HG02798 (cell line): ENCODE results near the gene CEP41.
"Not testable (repeated sequence)": the region's sequence is repeated elsewhere in the genome, so short reads cannot be mapped to it uniquely, and the experiment has no call there.

ENCODE experiments used
- ATAC-seq: cut with Tn5 transposase; IDR thresholded peaks from one replicate; pipeline ENCODE4 v1.9.1; 2021; ENCODE audit warnings: mild to moderate bottlenecking; ENCODE audit not compliant: unreplicated experiment, poor library complexity

The CEP41 gene

GRCh38 chr7:130463553-130464434 is 23.0 kb upstream of the CEP41 start:
- ATAC-seq: no peak

GRCh38 chr7:130461272-130461671 is 20.5 kb upstream of the CEP41 start:
- ATAC-seq: no peak

- no peak for ATAC-seq
Measured at GRCh38 chr7:130458257-130458656, 17.4 kb upstream of the CEP41 start.

GRCh38 chr7:130454959-130455358 is 14.1 kb upstream of the CEP41 start:
- no peak for ATAC-seq

GRCh38 chr7:130452951-130453350 is 12.1 kb upstream of the CEP41 start:
- no peak for ATAC-seq

GRCh38 chr7:130451344-130451743 is 10.5 kb upstream of the CEP41 start:
- ATAC-seq: not testable (repeated sequence)

- no peak for ATAC-seq
Measured at GRCh38 chr7:130446259-130446658, 5.4 kb upstream of the CEP41 start.

- ATAC-seq: no peak
Measured at GRCh38 chr7:130444751-130445407, 4.1 kb upstream of the CEP41 start.

- ATAC-seq: no peak
Measured at GRCh38 chr7:130444234-130444633, 3.4 kb upstream of the CEP41 start.

GRCh38 chr7:130442601-130443000 is 1.8 kb upstream of the CEP41 start:
- no peak for ATAC-seq

- no peak for ATAC-seq
Measured at GRCh38 chr7:130441408-130441869, 623 bp upstream of the CEP41 start.

- no peak for ATAC-seq
Measured at GRCh38 chr7:130436253-130436652, 4.6 kb downstream of the CEP41 start.

GRCh38 chr7:130435311-130435854 is 5.4 kb downstream of the CEP41 start:
- no peak for ATAC-seq

- ATAC-seq: no peak
Measured at GRCh38 chr7:130433301-130433700, 7.5 kb downstream of the CEP41 start.

- ATAC-seq: no peak
Measured at GRCh38 chr7:130432886-130433285, 7.9 kb downstream of the CEP41 start.

- no peak for ATAC-seq
Measured at GRCh38 chr7:130430841-130431666, 9.8 kb downstream of the CEP41 start.

GRCh38 chr7:130430115-130430514 is 10.7 kb downstream of the CEP41 start:
- no peak for ATAC-seq

- no peak for ATAC-seq
Measured at GRCh38 chr7:130429019-130429418, 11.8 kb downstream of the CEP41 start.

GRCh38 chr7:130426564-130426963 is 14.3 kb downstream of the CEP41 start:
- ATAC-seq: no peak

- no peak for ATAC-seq
Measured at GRCh38 chr7:130425796-130426195, 15.0 kb downstream of the CEP41 start.
